Mucosa of descending colon (tissue), 3 donors: Measurements from ENCODE around the gene SOWAHC. TPM values are rescaled to one million over a fixed set of nuclear protein-coding genes. Genes with fewer than 3 reads are reported as not detected.

Experiments used
- ATAC-seq: fragments of 200-7000 bp; cut with Tn5 transposase; one replicate; pipeline ENCODE4 v1.9.1; 2020; ENCODE audit warnings: mild to moderate bottlenecking, moderate library complexity
- DNase-seq, 3 donors: peaks; one replicate each; pipeline ENCODE4 v3.0.0-alpha.2; 2020
- H3K36me3 ChIP-seq: fragments of 200-600 bp; one replicate; pipeline ENCODE4 v1.8.0; 2021; ENCODE audit warnings: low read depth, mild to moderate bottlenecking
- H3K4me1 ChIP-seq: fragments of 200-600 bp; one replicate; pipeline ENCODE4 v1.8.0; 2021; ENCODE audit warnings: low read depth, mild to moderate bottlenecking
- H3K4me3 ChIP-seq: fragments of 200-600 bp; one replicate; pipeline ENCODE4 v1.8.0; 2021; ENCODE audit warnings: mild to moderate bottlenecking
- H3K9me3 ChIP-seq: fragments of 200-600 bp; one replicate; pipeline ENCODE4 v1.8.0; 2021; ENCODE audit warnings: mild to moderate bottlenecking
- CTCF ChIP-seq: fragments of 200-600 bp; IDR thresholded peaks from one replicate; pipeline ENCODE4 v1.8.0; 2022; ENCODE audit warnings: antibody characterized with exemption, mild to moderate bottlenecking
- intact Hi-C, 2 donors: fragments of 100-400 bp; cut with DNase I in 1 of 2; cut with micrococcal nuclease in 1 of 2; formaldehyde crosslinking; loops; one replicate each; pipeline versions ENCODE4 v1.11.0 to v1.11.1; 2022; cut with DNase I, micrococcal nuclease
- total RNA-seq, 3 donors: library from RNA; stranded (reverse); fragmentation: NEBNext Ultra II Directional in 2 of 3; extraction: Animal tissue kit (Norgen Biotek cat#: 25700) in 2 of 3; gene quantifications; one replicate each; pipeline versions ENCODE4 v1.2.1 to v1.2.4, GENCODE V29; 2021 to 2023
- donor health status: DM: no; HTN: no; CAD: no; lungs with moderate emphysema.
- donor health status: DM: no; HTN: no; CAD: no.
- donor health status: DM: no; HTN: yes; CAD: no.

The SOWAHC gene
- total RNA-seq, 3 donors from 2014 or later, result 30.2 to 44.0 (median 35.8) TPM

GRCh38 chr2:109646961-109647360 is 32.8 kb downstream of the SOWAHC start:
- Histone ChIP-seq H3K9me3 (no peaks in the 10 kb centered on the region), H3K4me3 (no peak overlapping the region), H3K4me1 (peaks cover 17% of the 10 kb centered on the region), H3K36me3 (no peaks in the 10 kb centered on the region)
- DNase-seq (no peak), ATAC-seq (no peak)
- intact Hi-C loops, result no loop called here
- no peak for TF ChIP-seq CTCF

GRCh38 chr2:109647636-109648035 is 33.5 kb downstream of the SOWAHC start:
- no peak for TF ChIP-seq CTCF

DNA sequence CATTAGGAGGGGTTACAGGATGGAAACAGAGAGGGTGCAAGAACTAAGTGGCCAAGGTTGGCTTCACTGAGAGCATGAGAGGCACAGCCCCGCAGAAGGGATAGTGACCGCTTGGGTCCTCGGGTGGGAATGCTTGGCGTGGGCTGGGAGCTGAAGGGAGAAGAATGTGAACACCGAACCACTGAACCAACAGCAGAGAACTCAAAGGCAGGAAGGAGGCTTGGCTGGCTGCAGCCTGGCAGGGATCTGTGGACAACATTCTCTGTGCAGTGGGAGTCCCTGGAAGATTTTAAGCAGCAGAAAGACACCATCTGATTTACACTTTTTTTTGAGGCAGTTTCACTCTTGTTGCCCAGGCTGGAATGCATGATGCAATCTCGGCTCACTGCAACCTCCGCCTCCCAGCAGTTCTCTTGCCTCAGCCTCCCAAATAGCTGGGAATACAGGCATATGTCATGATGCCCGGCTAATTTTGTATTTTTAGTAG is 33.9 kb downstream of the SOWAHC start:
- ATAC-seq (no peak), DNase-seq (no peak)
- Histone ChIP-seq H3K36me3 (no peaks in the 10 kb centered on the region), H3K4me1 (peaks cover 17% of the 10 kb centered on the region), H3K4me3 (no peak overlapping the region), H3K9me3 (no peaks in the 10 kb centered on the region)
- intact Hi-C loops, result no loop called here
- no peak for TF ChIP-seq CTCF

More at GRCh38 chr2:109647636-109648035, 33.5 kb downstream of the SOWAHC start:
- intact Hi-C loops, result no loop called here
- no peak for DNase-seq
- Histone ChIP-seq H3K4me3 (no peak overlapping the region), H3K36me3 (no peaks in the 10 kb centered on the region), H3K4me1 (peaks cover 17% of the 10 kb centered on the region), H3K9me3 (no peaks in the 10 kb centered on the region)
- ATAC-seq, result no peak

- no peaks in the 10 kb centered on the region for H3K9me3 ChIP-seq
- intact Hi-C loops, result no loop called here
- no peak for ATAC-seq
- no peak for TF ChIP-seq CTCF
- no peaks in the 10 kb centered on the region for H3K36me3 ChIP-seq
- H3K4me3 ChIP-seq, result no peak overlapping the region
- no peak for DNase-seq
- peaks cover 4% of the 10 kb centered on the region for H3K4me1 ChIP-seq
These were observed 35.9 kb downstream of the SOWAHC start for GRCh38 chr2:109649736-109650695.

GRCh38 chr2:109654326-109655050 is 40.3 kb downstream of the SOWAHC start:
- intact Hi-C loops, result no loop called here
- H3K4me3 ChIP-seq, result no peak overlapping the region

More at GRCh38 chr2:109654326-109655050, 40.3 kb downstream of the SOWAHC start:
- no peak for TF ChIP-seq CTCF
- no peak for DNase-seq
- ATAC-seq, result no peak
- Histone ChIP-seq H3K4me1 (no peaks in the 10 kb centered on the region), H3K9me3 (no peaks in the 10 kb centered on the region), H3K36me3 (no peaks in the 10 kb centered on the region)
